Thoracic aorta (tissue), 2 donors: Measurements from ENCODE around the gene INPP4A. TPM values are rescaled to one million over a fixed set of nuclear protein-coding genes. Genes with fewer than 3 reads are reported as not detected.

ENCODE experiments used
- ATAC-seq: fragments of 150-250 bp; one replicate; pipeline ENCODE4 v1.8.0; 2017; ENCODE audit warnings: low read depth; ENCODE audit not compliant: insufficient number of reproducible peaks, low FRiP score
- DNase-seq: peaks from one replicate; pipeline ENCODE4 v3.0.0-alpha.2; 2020; ENCODE audit warnings: low spot score
- H3K27ac ChIP-seq, 2 donors: fragments of 200-600 bp; sonication (generic); 1 replicate in 1 of 2; 2 replicates in 1 of 2; pipeline ENCODE4 v1.5.1; 2016; ENCODE audit warnings: mild to moderate bottlenecking in 2 of 2, moderate library complexity in 2 of 2
- H3K27me3 ChIP-seq: fragments of 200-600 bp; sonication (generic); replicated peaks from 2 replicates; pipeline ENCODE4 v1.6.0; 2016; ENCODE audit warnings: mild to moderate bottlenecking; ENCODE audit not compliant: insufficient read depth
- H3K36me3 ChIP-seq: fragments of 200-600 bp; sonication (generic); one replicate; pipeline ENCODE4 v1.5.1; 2016
- H3K4me1 ChIP-seq, 2 donors: fragments of 200-600 bp; sonication (generic); 1 replicate in 1 of 2; 2 replicates in 1 of 2; pipeline versions ENCODE4 v1.5.1 to v1.6.0; 2016; ENCODE audit warnings: low read depth in 2 of 2, mild to moderate bottlenecking in 1 of 2; ENCODE audit not compliant: control insufficient read depth in 1 of 2
- H3K4me3 ChIP-seq: fragments of 200-600 bp; sonication (generic); 2 replicates; pipeline ENCODE4 v1.5.1; 2016; ENCODE audit warnings: mild to moderate bottlenecking
- H3K9me3 ChIP-seq: fragments of 200-600 bp; sonication (generic); 2 replicates; pipeline ENCODE4 v1.5.1; 2016
- CTCF ChIP-seq: fragments of 200-600 bp; sonication (generic); IDR thresholded peaks from one replicate; pipeline ENCODE4 v1.5.1; 2019; ENCODE audit warnings: antibody characterized with exemption
- total RNA-seq, 2 donors: library from RNA; depleted of rRNA; stranded (reverse); fragments of >200 nt; gene quantifications; one replicate each; pipeline versions ENCODE4 v1.1.0 to v1.2.3, GENCODE V29; 2016

INPP4A gene
- total RNA-seq, 2 donors from 2014 or later: 29.4 to 40.6 TPM

- TF ChIP-seq CTCF: no peak
- ATAC-seq (no peak), DNase-seq (no peak)
- H3K27ac ChIP-seq: no peak overlapping the region
- no peak overlapping the region for H3K4me3 ChIP-seq
- no peaks in the 10 kb centered on the region for H3K9me3 ChIP-seq
- no peaks in the 10 kb centered on the region for H3K4me1 ChIP-seq
- H3K36me3 ChIP-seq: peaks cover 33% of the 10 kb centered on the region
- H3K27me3 ChIP-seq: no peaks in the 10 kb centered on the region
These were observed 102.6 kb downstream of the INPP4A start for GRCh38 chr2:98547092-98547790.

- Histone ChIP-seq H3K4me3 (no peak overlapping the region), H3K27ac (no peak overlapping the region), H3K36me3 (peaks cover 36% of the 10 kb centered on the region), H3K4me1 (no peaks in the 10 kb centered on the region), H3K9me3 (no peaks in the 10 kb centered on the region), H3K27me3 (no peaks in the 10 kb centered on the region)
- ATAC-seq (no peak), DNase-seq (no peak)
- TF ChIP-seq CTCF: no peak
These were observed 104.5 kb downstream of the INPP4A start for GRCh38 chr2:98548920-98549818.

- no peaks in the 10 kb centered on the region for H3K4me1 ChIP-seq
- H3K36me3 ChIP-seq: peaks cover 36% of the 10 kb centered on the region
These were observed 105.5 kb downstream of the INPP4A start for GRCh38 chr2:98550165-98550564.

GRCh38 chr2:98551316-98551715 lies 106.7 kb downstream of the INPP4A start:
- DNase-seq: no peak
- no peak for TF ChIP-seq CTCF
- Histone ChIP-seq H3K4me3 (no peak overlapping the region), H3K4me1 (no peaks in the 10 kb centered on the region), H3K9me3 (no peaks in the 10 kb centered on the region), H3K27ac (no peak overlapping the region), H3K36me3 (peaks cover 31% of the 10 kb centered on the region), H3K27me3 (no peaks in the 10 kb centered on the region)
- no peak for ATAC-seq

More at GRCh38 chr2:98550165-98550564, 105.5 kb downstream of the INPP4A start:
- Histone ChIP-seq H3K9me3 (no peaks in the 10 kb centered on the region), H3K27me3 (no peaks in the 10 kb centered on the region), H3K27ac (no peak overlapping the region), H3K4me3 (no peak overlapping the region)
- no peak for ATAC-seq
- DNase-seq: no peak
- TF ChIP-seq CTCF: no peak

- Histone ChIP-seq H3K27me3 (no peaks in the 10 kb centered on the region), H3K9me3 (no peaks in the 10 kb centered on the region), H3K4me1 (no peaks in the 10 kb centered on the region), H3K4me3 (no peak overlapping the region), H3K27ac (no peak overlapping the region), H3K36me3 (peaks cover 25% of the 10 kb centered on the region)
- ATAC-seq (no peak), DNase-seq (no peak)
- no peak for TF ChIP-seq CTCF
These were observed 108.0 kb downstream of the INPP4A start for GRCh38 chr2:98552499-98553179.
